Esophagus (tissue), 2 donors: ENCODE measurements around the gene ZNF135. TPM values are rescaled to one million over a fixed set of nuclear protein-coding genes. Genes with fewer than 3 reads are reported as not detected.

Source experiments
- H3K27ac ChIP-seq, 2 donors: one replicate each; pipeline ENCODE4 v1.5.1; 2013; ENCODE audit warnings: low read depth in 2 of 2, mild to moderate bottlenecking in 2 of 2, inconsistent platforms in 1 of 2, low read length in 1 of 2, moderate library complexity in 1 of 2
- H3K27me3 ChIP-seq, 2 donors: one replicate each; pipeline ENCODE4 v1.6.1; 2013; ENCODE audit warnings: low read length in 2 of 2, control low read depth in 1 of 2, mild to moderate bottlenecking in 1 of 2; ENCODE audit not compliant: insufficient read depth in 2 of 2, control insufficient read depth in 1 of 2
- H3K36me3 ChIP-seq, 2 donors: one replicate each; pipeline ENCODE4 v1.6.1; 2013; ENCODE audit warnings: low read length in 1 of 2; ENCODE audit not compliant: control insufficient read depth in 2 of 2, insufficient read depth in 2 of 2
- H3K4me1 ChIP-seq, 2 donors: one replicate each; pipeline ENCODE4 v1.6.1; 2013; ENCODE audit warnings: low read length in 1 of 2; ENCODE audit not compliant: control insufficient read depth in 2 of 2, insufficient read depth in 2 of 2
- H3K4me3 ChIP-seq, 2 donors: one replicate each; pipeline ENCODE4 v1.5.1; 2013; ENCODE audit warnings: low read length in 2 of 2, mild to moderate bottlenecking in 2 of 2, low read depth in 1 of 2, moderate library complexity in 1 of 2
- H3K9me3 ChIP-seq, 2 donors: one replicate each; pipeline ENCODE4 v1.6.1; 2013; ENCODE audit warnings: mild to moderate bottlenecking in 2 of 2, low read depth in 1 of 2, low read length in 1 of 2, moderate library complexity in 1 of 2; ENCODE audit not compliant: control insufficient read depth in 2 of 2, insufficient read depth in 1 of 2
- WGBS, 2 donors: extraction: QIAGEN DNeasy Blood & Tissue Kit; methylation state at CpG; one replicate each; pipeline ENCODE4 v1.1.7; 2013; 5-methylcytosine and 5-hydroxymethylcytosine counted together
- polyA plus RNA-seq, 2 donors: library from polyadenylated mRNA; stranded (reverse); fragments of 200-250 nt; gene quantifications; one replicate each; pipeline ENCODE4 v1.2.3, GENCODE V29; 2013
- donor health status: healthy with polysubstance abuse.
- donor health status: Bipolar disorder and iron deficiency.

The ZNF135 gene
- polyA plus RNA-seq, 2 donors: 1.6 to 2.9 TPM

- peaks cover 4 to 24% of the 10 kb centered on the region in 2 donors for H3K9me3 ChIP-seq
- 1% methylated on average over 62 to 67 of the region's 67 CpGs for WGBS, 2 donors
- peaks cover 0 to 2% of the 10 kb centered on the region in 2 donors for H3K36me3 ChIP-seq
Measured at GRCh38 chr19:58097781-58098681, 38.9 kb downstream of the ZNF135 start, which contains the start of gene ZSCAN18. Gene ZSCAN18, minus strand, starts transcription at chr19:58098231. Its CDS starts 7,964 bp downstream, at chr19:58090267.

DNA sequence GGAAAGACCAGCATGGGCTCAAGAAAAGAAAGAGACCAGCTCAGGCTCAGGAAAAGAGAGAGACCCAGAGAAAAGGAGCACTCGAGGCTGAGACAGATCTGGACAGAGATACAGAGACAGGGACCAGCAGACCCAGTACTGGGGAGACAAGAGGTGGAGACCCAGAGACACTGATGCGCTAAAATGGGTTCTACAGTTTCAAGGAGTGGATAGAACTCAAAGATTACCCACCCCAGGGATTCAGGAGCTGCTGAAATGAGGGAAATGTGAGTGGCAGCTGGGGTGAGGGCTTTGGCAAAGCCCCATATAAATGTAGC, 39.6 kb downstream of the ZNF135 start:
- Histone ChIP-seq H3K27me3 (no peaks in the 10 kb centered on the region), H3K27ac (peak overlapping the region; percentile 89 to 96), H3K4me3 (peak overlapping the region; percentile 79 to 91), H3K36me3 (peaks cover 0 to 2% of the 10 kb centered on the region in 2 donors), H3K9me3 (peaks cover 4 to 18% of the 10 kb centered on the region in 2 donors), H3K4me1 (peaks cover 0 to 7% of the 10 kb centered on the region in 2 donors)
- WGBS, 2 donors: 12 to 15% methylated on average over 2 of the region's 2 CpGs

More at GRCh38 chr19:58097781-58098681, 38.9 kb downstream of the ZNF135 start, which contains the start of gene ZSCAN18:
- Histone ChIP-seq H3K27ac (peak within 1 kb of the TSS; percentile 89 to 96), H3K27me3 (no peaks in the 10 kb centered on the region), H3K4me1 (peaks cover 0 to 7% of the 10 kb centered on the region in 2 donors), H3K4me3 (peak within 1 kb of the TSS; percentile 79 to 91)

DNA sequence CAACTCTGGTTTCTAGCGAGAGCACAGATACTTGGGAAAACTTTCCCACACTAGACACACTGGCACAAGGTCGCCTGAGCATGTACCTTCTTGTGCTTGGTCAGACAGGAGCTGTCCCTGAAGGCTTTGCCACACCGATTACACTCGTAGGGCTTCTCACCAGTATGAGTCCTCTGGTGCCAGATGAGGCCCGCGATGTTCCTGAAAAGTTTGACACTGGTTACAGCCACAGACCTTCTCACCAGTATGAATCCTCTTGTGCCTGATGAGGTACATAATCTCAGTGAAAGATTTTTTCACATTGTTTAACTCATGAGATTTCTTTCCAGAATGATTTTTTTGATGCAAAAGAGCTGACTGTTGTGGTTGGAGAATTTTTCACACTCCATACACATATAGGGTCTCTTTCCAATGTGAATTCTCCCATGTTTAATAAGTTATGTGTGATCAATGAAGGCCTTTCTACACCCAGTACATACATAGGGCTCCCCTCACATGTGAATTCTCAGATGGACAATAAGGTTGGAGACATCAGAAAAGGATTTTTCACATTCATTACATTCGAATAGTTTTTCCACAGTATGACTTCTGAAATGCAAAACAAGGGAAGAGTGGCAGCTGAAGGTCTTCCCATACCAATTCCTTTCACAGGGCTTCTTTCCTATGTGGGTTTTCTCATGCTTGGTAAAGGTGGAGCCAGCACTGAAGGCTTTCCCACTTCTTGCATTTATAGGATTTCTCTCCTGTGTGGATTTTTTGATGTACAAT, 48.9 kb downstream of the ZNF135 start:
- H3K4me1 ChIP-seq: no peaks in the 10 kb centered on the region
- WGBS, 2 donors: 82 to 87% methylated on average over 7 of the region's 7 CpGs
- no peak overlapping the region for H3K27ac ChIP-seq
- peaks cover 19 to 27% of the 10 kb centered on the region in 2 donors for H3K9me3 ChIP-seq
- peaks cover 0 to 2% of the 10 kb centered on the region in 2 donors for H3K36me3 ChIP-seq
- H3K27me3 ChIP-seq: no peaks in the 10 kb centered on the region
- no peak overlapping the region for H3K4me3 ChIP-seq

DNA sequence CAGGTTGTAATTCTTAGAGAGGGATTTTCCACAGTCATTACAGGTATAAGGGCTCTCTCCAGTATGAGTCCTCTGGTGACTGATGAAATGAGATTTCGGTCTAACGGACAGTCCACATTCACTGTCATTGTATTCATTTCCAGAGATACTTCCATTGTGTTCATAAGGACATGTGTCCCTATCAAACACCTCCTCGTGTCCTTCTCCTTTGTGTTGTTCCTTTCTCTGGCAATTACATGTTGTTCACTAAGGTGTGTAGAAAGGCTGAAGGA, 49.4 kb downstream of the ZNF135 start:
- WGBS, 2 donors: 88 to 96% methylated on average over 3 of the region's 3 CpGs
- Histone ChIP-seq H3K36me3 (peaks cover 0 to 2% of the 10 kb centered on the region in 2 donors), H3K27me3 (no peaks in the 10 kb centered on the region), H3K9me3 (peaks cover 19 to 27% of the 10 kb centered on the region in 2 donors), H3K27ac (no peak overlapping the region), H3K4me3 (no peak overlapping the region), H3K4me1 (no peaks in the 10 kb centered on the region)

GRCh38 chr19:58117841-58118575, 58.9 kb downstream of the ZNF135 start:
- Histone ChIP-seq H3K36me3 (no peaks in the 10 kb centered on the region), H3K4me3 (peak overlapping the region in 1 of 2 donors; percentile 8), H3K9me3 (peaks cover 29 to 50% of the 10 kb centered on the region in 2 donors), H3K27ac (no peak overlapping the region), H3K4me1 (no peaks in the 10 kb centered on the region), H3K27me3 (peaks cover 0 to 4% of the 10 kb centered on the region in 2 donors)
- WGBS, 2 donors: 12 to 14% methylated on average over 66 to 77 of the region's 77 CpGs

- H3K9me3 ChIP-seq: peaks cover 34 to 56% of the 10 kb centered on the region in 2 donors
- H3K4me1 ChIP-seq: no peaks in the 10 kb centered on the region
- WGBS, 2 donors: 84 to 87% methylated on average over 5 of the region's 5 CpGs
- no peak overlapping the region for H3K4me3 ChIP-seq
- H3K27ac ChIP-seq: no peak overlapping the region
- peaks cover 0 to 4% of the 10 kb centered on the region in 2 donors for H3K27me3 ChIP-seq
- no peaks in the 10 kb centered on the region for H3K36me3 ChIP-seq
Measured at GRCh38 chr19:58118979-58119733, 60.1 kb downstream of the ZNF135 start.

Other genes with a start within 250 kb of the ZNF135 start
- gene ZNF552, start 244.4 kb upstream of the ZNF135 start, polyA plus RNA-seq: 1 to 10 TPM; 4.6 to 5.7 TPM
- 1 to 10 TPM; 3.1 to 5.7 TPM for gene ZNF587B, start 229.0 kb upstream of the ZNF135 start, polyA plus RNA-seq
- 10 to 100 TPM in 1 of 2 donors, 1 to 10 TPM in 1; 4.9 to 19.5 TPM for gene ZNF587, start 209.4 kb upstream of the ZNF135 start, polyA plus RNA-seq
- 1 to 10 TPM; 3.5 to 6.0 TPM for gene ZNF814, start 170.2 kb upstream of the ZNF135 start, polyA plus RNA-seq
- gene ZNF417, start 142.7 kb upstream of the ZNF135 start, polyA plus RNA-seq: 1 to 10 TPM; 1.7 to 2.4 TPM
- gene ZNF418, start 123.9 kb upstream of the ZNF135 start, polyA plus RNA-seq: 1 to 10 TPM; 2.0 to 3.0 TPM
- gene ZNF256, start 111.6 kb upstream of the ZNF135 start, polyA plus RNA-seq: 1 to 10 TPM; 2.5 TPM
- 1 to 10 TPM in 1 of 2 donors, under 1 TPM in 1; 0.32 to 1.0 TPM for gene C19orf18, start 84.7 kb upstream of the ZNF135 start, polyA plus RNA-seq
- 1 to 10 TPM; 4.6 to 7.2 TPM for gene ZNF606, start 56.5 kb upstream of the ZNF135 start, polyA plus RNA-seq
- gene ZSCAN1, start 25.3 kb upstream of the ZNF135 start, polyA plus RNA-seq: under 1 TPM in 1 of 2 donors, not detected in 1; 0.05 TPM
- 10 to 100 TPM; 20.2 to 22.9 TPM for gene ZSCAN18, start 38.9 kb downstream of the ZNF135 start, polyA plus RNA-seq
- 1 to 10 TPM; 2.0 to 2.3 TPM for gene ZNF329, start 91.5 kb downstream of the ZNF135 start, polyA plus RNA-seq
- gene ZNF274, start 123.8 kb downstream of the ZNF135 start, polyA plus RNA-seq: 10 to 100 TPM; 15.4 to 16.7 TPM
- 10 to 100 TPM; 14.7 to 17.9 TPM for gene ZNF544, start 169.6 kb downstream of the ZNF135 start, polyA plus RNA-seq
- gene ZNF8, start 219.7 kb downstream of the ZNF135 start, polyA plus RNA-seq: 1 to 10 TPM in 1 of 2 donors, under 1 TPM in 1; 0.91 to 1.6 TPM
- 10 to 100 TPM; 15.2 to 23.1 TPM for gene ERVK3-1, start 246.1 kb downstream of the ZNF135 start, polyA plus RNA-seq